OCI-LY7 (cell line): ENCODE measurements around the gene PFDN6.

Experiments used
- EZH2phosphoT487 ChIP-seq: fragments of 200-600 bp; sonication (generic); IDR thresholded peaks from 2 replicates; pipeline ENCODE4 v1.6.1; 2018; ENCODE audit warnings: low read depth, borderline replicate concordance, mild to moderate bottlenecking, mixed run types, antibody characterized with exemption, low read length, moderate library complexity, mixed read lengths
- TF ChIP-seq, protein P1 (sequence below): fragments of 200-600 bp; sonication (generic); conservative IDR thresholded peaks from 2 replicates; pipeline ENCODE4 v1.5.1; 2014; ENCODE audit warnings: mild to moderate bottlenecking, antibody characterized with exemption, low read length, moderate library complexity, mixed read lengths

DNA sequence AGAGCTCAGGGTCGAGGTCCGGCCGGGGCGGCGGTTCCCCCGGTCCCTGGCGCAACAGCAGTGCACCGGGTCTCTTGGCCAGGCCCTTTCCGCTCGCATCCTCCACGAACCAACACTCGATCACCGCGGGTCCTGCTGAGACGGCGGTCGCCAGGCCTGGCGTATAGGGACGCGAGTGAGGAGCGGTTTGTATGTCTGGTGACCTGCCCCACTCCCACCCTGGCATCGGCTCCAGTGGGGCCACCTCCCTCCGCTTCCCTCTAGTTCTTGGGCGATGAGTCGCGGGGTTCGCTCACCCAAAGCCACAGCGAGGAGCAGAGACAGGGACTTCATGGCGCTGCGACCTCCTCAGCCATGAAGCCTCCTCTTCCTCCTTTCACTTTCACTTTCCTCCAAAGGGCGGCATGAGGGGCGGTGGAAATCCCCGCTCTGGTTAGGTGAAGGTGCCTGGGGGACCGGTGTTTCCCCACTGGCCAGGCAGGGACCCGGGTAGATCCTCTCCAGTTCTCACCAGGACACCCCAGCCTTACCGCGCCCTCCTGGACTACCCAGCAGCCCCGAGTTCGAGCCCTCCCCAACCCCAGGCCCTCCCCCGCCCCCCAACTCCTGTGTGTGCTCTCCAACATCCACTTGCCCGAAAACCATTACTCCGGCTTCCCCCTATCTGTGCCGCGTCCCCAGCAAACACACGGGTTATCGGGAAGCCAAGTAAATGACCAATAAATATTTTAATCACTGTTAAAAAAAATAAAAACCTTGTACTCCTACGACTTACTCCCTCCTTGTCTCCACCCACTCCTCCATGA, 24.5 kb downstream of the PFDN6 start, which contains the start of gene TAPBP:
- TF ChIP-seq, protein P1, sequence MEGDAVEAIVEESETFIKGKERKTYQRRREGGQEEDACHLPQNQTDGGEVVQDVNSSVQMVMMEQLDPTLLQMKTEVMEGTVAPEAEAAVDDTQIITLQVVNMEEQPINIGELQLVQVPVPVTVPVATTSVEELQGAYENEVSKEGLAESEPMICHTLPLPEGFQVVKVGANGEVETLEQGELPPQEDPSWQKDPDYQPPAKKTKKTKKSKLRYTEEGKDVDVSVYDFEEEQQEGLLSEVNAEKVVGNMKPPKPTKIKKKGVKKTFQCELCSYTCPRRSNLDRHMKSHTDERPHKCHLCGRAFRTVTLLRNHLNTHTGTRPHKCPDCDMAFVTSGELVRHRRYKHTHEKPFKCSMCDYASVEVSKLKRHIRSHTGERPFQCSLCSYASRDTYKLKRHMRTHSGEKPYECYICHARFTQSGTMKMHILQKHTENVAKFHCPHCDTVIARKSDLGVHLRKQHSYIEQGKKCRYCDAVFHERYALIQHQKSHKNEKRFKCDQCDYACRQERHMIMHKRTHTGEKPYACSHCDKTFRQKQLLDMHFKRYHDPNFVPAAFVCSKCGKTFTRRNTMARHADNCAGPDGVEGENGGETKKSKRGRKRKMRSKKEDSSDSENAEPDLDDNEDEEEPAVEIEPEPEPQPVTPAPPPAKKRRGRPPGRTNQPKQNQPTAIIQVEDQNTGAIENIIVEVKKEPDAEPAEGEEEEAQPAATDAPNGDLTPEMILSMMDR, result no peak; the same call in 1 of the 2 replicates
- TF ChIP-seq EZH2phosphoT487, result no peak
